Nephron (organoid): ENCODE results near the gene KRTAP1-4.
"Not testable (repeated sequence)": the region's sequence is repeated elsewhere in the genome, so short reads cannot be mapped to it uniquely, and the experiment has no call there.

Source experiments
- H3K27ac Mint-ChIP-seq, 3 experiments: 2 replicates each; pipeline ENCODE4 v1.8.0; 2020; ENCODE audit warnings: mixed read lengths in 3 of 3, mild to moderate bottlenecking in 2 of 3, moderate library complexity in 1 of 3
- H3K27me3 Mint-ChIP-seq: 2 replicates; pipeline ENCODE4 v1.8.0; 2021; ENCODE audit warnings: low read depth, mild to moderate bottlenecking, moderate library complexity, mixed read lengths
- H3K36me3 Mint-ChIP-seq: 2 replicates; pipeline ENCODE4 v1.8.0; 2020; ENCODE audit warnings: low read depth, mixed read lengths
- H3K4me1 Mint-ChIP-seq: 2 replicates; pipeline ENCODE4 v1.8.0; 2020; ENCODE audit warnings: mixed read lengths
- H3K4me3 Mint-ChIP-seq, 3 experiments: 2 replicates each; pipeline ENCODE4 v1.8.0; 2020; ENCODE audit warnings: mild to moderate bottlenecking in 3 of 3, mixed read lengths in 3 of 3, moderate library complexity in 2 of 3
- H3K9me3 Mint-ChIP-seq: 2 replicates; pipeline ENCODE4 v1.8.0; 2020; ENCODE audit warnings: mixed read lengths
- CTCF ChIP-seq, 3 experiments: fragments of 200-600 bp; sonication (generic); IDR thresholded peaks; one replicate each; pipeline ENCODE4 v1.5.0; 2021; ENCODE audit warnings: antibody characterized with exemption in 3 of 3; ENCODE audit not compliant: unreplicated experiment in 3 of 3

KRTAP1-4 gene

GRCh38 chr17:41065829-41066624 lies 36.0 kb upstream of the KRTAP1-4 start, which contains the start of gene KRTAP2-4:
KRTAP2-4 (minus strand) TSS chr17:41065879; CDS start chr17:41065845, 34 bp downstream.
- no peak within 1 kb of the TSS for H3K27ac Mint-ChIP-seq
- no peak for TF ChIP-seq CTCF (IDR thresholded peaks at IDR 0.05; ENCODE audit: unreplicated experiment in 3 of 3)
- no peaks in the 10 kb centered on the region for H3K9me3 Mint-ChIP-seq
- H3K4me3 Mint-ChIP-seq: no peak within 1 kb of the TSS
- H3K4me1 Mint-ChIP-seq: no peaks in the 10 kb centered on the region
- peaks cover 7% of the 10 kb centered on the region for H3K27me3 Mint-ChIP-seq
- no peaks in the 10 kb centered on the region for H3K36me3 Mint-ChIP-seq

- not testable (repeated sequence) for H3K27ac Mint-ChIP-seq, H3K9me3 Mint-ChIP-seq, H3K4me1 Mint-ChIP-seq, H3K27me3 Mint-ChIP-seq, H3K36me3 Mint-ChIP-seq, H3K4me3 Mint-ChIP-seq
These were observed 35.2 kb upstream of the KRTAP1-4 start for GRCh38 chr17:41065016-41065689.

GRCh38 chr17:41064301-41064700 lies 34.3 kb upstream of the KRTAP1-4 start:
- TF ChIP-seq CTCF (IDR thresholded peaks at IDR 0.05; ENCODE audit: unreplicated experiment in 3 of 3): no peak
- H3K27me3 Mint-ChIP-seq: peaks cover 7% of the 10 kb centered on the region
- no peaks in the 10 kb centered on the region for H3K9me3 Mint-ChIP-seq
- H3K36me3 Mint-ChIP-seq: no peaks in the 10 kb centered on the region
- H3K27ac Mint-ChIP-seq: no peak overlapping the region
- no peaks in the 10 kb centered on the region for H3K4me1 Mint-ChIP-seq
- no peak overlapping the region for H3K4me3 Mint-ChIP-seq

GRCh38 chr17:41063449-41063848 lies 33.5 kb upstream of the KRTAP1-4 start:
- Mint-ChIP-seq H3K4me1 (no peaks in the 10 kb centered on the region), H3K36me3 (no peaks in the 10 kb centered on the region), H3K4me3 (no peak overlapping the region), H3K9me3 (no peaks in the 10 kb centered on the region), H3K27ac (no peak overlapping the region), H3K27me3 (peaks cover 8% of the 10 kb centered on the region)
- no peak for TF ChIP-seq CTCF (IDR thresholded peaks at IDR 0.05; ENCODE audit: unreplicated experiment in 3 of 3)

- no peak for TF ChIP-seq CTCF (IDR thresholded peaks at IDR 0.05; ENCODE audit: unreplicated experiment in 3 of 3)
- H3K4me1 Mint-ChIP-seq: no peaks in the 10 kb centered on the region
These were observed 32.0 kb upstream of the KRTAP1-4 start for GRCh38 chr17:41061964-41062363.

GRCh38 chr17:41060052-41060604 lies 30.1 kb upstream of the KRTAP1-4 start, which contains the start of gene KRTAP2-3:
KRTAP2-3 (minus strand) TSS chr17:41060114; CDS start chr17:41060050, 64 bp downstream.
- H3K27me3 Mint-ChIP-seq: peaks cover 7% of the 10 kb centered on the region
- no peak for TF ChIP-seq CTCF (IDR thresholded peaks at IDR 0.05; ENCODE audit: unreplicated experiment in 3 of 3)
- no peak within 1 kb of the TSS for H3K27ac Mint-ChIP-seq
- no peak within 1 kb of the TSS for H3K4me3 Mint-ChIP-seq
- no peaks in the 10 kb centered on the region for H3K36me3 Mint-ChIP-seq
- H3K9me3 Mint-ChIP-seq: no peaks in the 10 kb centered on the region
- H3K4me1 Mint-ChIP-seq: no peaks in the 10 kb centered on the region

More at GRCh38 chr17:41061964-41062363, 32.0 kb upstream of the KRTAP1-4 start:
- Mint-ChIP-seq H3K4me3 (no peak overlapping the region), H3K36me3 (no peaks in the 10 kb centered on the region), H3K27ac (no peak overlapping the region), H3K9me3 (no peaks in the 10 kb centered on the region), H3K27me3 (peaks cover 7% of the 10 kb centered on the region)

- H3K27ac Mint-ChIP-seq, H3K4me1 Mint-ChIP-seq, H3K27me3 Mint-ChIP-seq, H3K36me3 Mint-ChIP-seq, H3K9me3 Mint-ChIP-seq, H3K4me3 Mint-ChIP-seq: not testable (repeated sequence)
These were observed 29.5 kb upstream of the KRTAP1-4 start for GRCh38 chr17:41059276-41060051.
